HepG2 (cell line): ENCODE measurements around the gene ROBO2. TPM values are rescaled to one million over a fixed set of nuclear protein-coding genes. Genes with fewer than 3 reads are reported as not detected.

Experiments
- ATAC-seq: fragments of 200-7000 bp; cut with Tn5 transposase; 3 replicates; pipeline ENCODE4 v1.9.1; 2020; ENCODE audit warnings: mild to moderate bottlenecking, moderate library complexity
- BruUV-seq: library from RNA; stranded (reverse); fragments of 400-500 nt; replicated peaks from 2 replicates; lab custom pipeline; 2021; lab: Mats Ljungman, UMichigan
- CTCF ChIA-PET: fragments of 300-600 bp; formaldehyde crosslinking; extraction: SDS; loops from one replicate; lab custom pipeline; 2021; ENCODE audit warnings: low total read pairs, inconsistent platforms, low intra/inter-chr PET ratio; lab: Yijun Ruan, JAX
- POLR2A ChIA-PET: fragments of 350-600 bp; sonication (Branson Sonifier 250); formaldehyde crosslinking; loops from one replicate; lab custom pipeline; 2020; ENCODE audit warnings: antibody characterized with exemption, inconsistent platforms; lab: Yijun Ruan, JAX
- DNase-seq: peaks from one replicate; pipeline ENCODE4 v3.0.0-alpha.2; 2015; ENCODE audit warnings: low spot score
- FAIRE-seq: peaks from 3 replicates; lab custom pipeline; 2011; peaks lifted over from hg19 to GRCh38; lab: Jason Lieb, UNC
- H2AFZ ChIP-seq: one replicate; pipeline ENCODE4 v1.6.1; 2011; ENCODE audit warnings: low read length, inconsistent platforms
- H3K27ac ChIP-seq: fragments of 300-600 bp; 3 replicates; pipeline ENCODE4 v1.8.0; 2011; ENCODE audit warnings: mixed run types, mild to moderate bottlenecking, mixed read lengths, low read length, inconsistent platforms; ENCODE audit not compliant: insufficient read depth; ENCODE audit errors: extremely low read length
- H3K27me3 ChIP-seq, 2 experiments: fragments of 200-600 bp in 1 of 2; 2 replicates in 1 of 2; 3 replicates in 1 of 2; pipeline versions ENCODE4 v1.6.0 to v1.8.0; 2011; ENCODE audit warnings: low read length in 2 of 2, mild to moderate bottlenecking in 2 of 2, moderate library complexity in 2 of 2, inconsistent platforms in 1 of 2; ENCODE audit not compliant: insufficient read depth in 2 of 2, control insufficient read depth in 1 of 2
- H3K36me3 ChIP-seq, 2 experiments: fragments of 200-600 bp in 1 of 2; replicated peaks in 1 of 2; 2 replicates in 1 of 2; 3 replicates in 1 of 2; pipeline versions ENCODE4 v1.5.1 to v1.8.0; 2011; ENCODE audit warnings: low read length in 2 of 2, inconsistent platforms in 1 of 2; ENCODE audit not compliant: insufficient read depth in 2 of 2, control insufficient read depth in 1 of 2
- H3K4me1 ChIP-seq: 2 replicates; pipeline ENCODE4 v1.5.1; 2012; ENCODE audit warnings: low read length, inconsistent platforms; ENCODE audit not compliant: insufficient read depth
- H3K4me2 ChIP-seq: 2 replicates; pipeline ENCODE4 v1.6.0; 2011; ENCODE audit warnings: low read depth, low read length, inconsistent platforms
- H3K4me3 ChIP-seq, 3 experiments: fragments of 200-600 bp in 1 of 3; sonication (generic), shearing (Covaris generic) in 1 of 3; replicated peaks in 1 of 3; 2 replicates each; pipeline ENCODE4 v1.5.1; 2011 to 2016; ENCODE audit warnings: low read length in 3 of 3, inconsistent platforms in 2 of 3, low read depth in 2 of 3, mild to moderate bottlenecking in 2 of 3, control low read depth in 1 of 3, mixed read lengths in 1 of 3; ENCODE audit not compliant: insufficient read depth in 1 of 3
- H3K79me2 ChIP-seq: one replicate; pipeline ENCODE4 v1.6.1; 2011; ENCODE audit warnings: low read length, inconsistent platforms; ENCODE audit not compliant: insufficient read depth
- H3K9ac ChIP-seq: 2 replicates; pipeline ENCODE4 v1.6.0; 2011; ENCODE audit warnings: mild to moderate bottlenecking, low read depth, low read length, inconsistent platforms; ENCODE audit not compliant: insufficient read depth
- H3K9me3 ChIP-seq: 2 replicates; pipeline ENCODE4 v1.5.1; 2012; ENCODE audit warnings: mild to moderate bottlenecking, low read length
- H4K20me1 ChIP-seq: 2 replicates; pipeline ENCODE4 v1.6.0; 2011; ENCODE audit warnings: inconsistent platforms, mild to moderate bottlenecking, low read length, moderate library complexity; ENCODE audit not compliant: insufficient read depth
- CREM ChIP-seq, 2 experiments: sonication (generic) in 1 of 2; formaldehyde crosslinking in 1 of 2; IDR thresholded peaks; 2 replicates each; pipeline versions ENCODE4 v1.4.0 to v1.6.1; 2016 to 2020; ENCODE audit warnings: antibody characterized with exemption in 1 of 2, mild to moderate bottlenecking in 1 of 2, missing genetic modification reagents in 1 of 2
- CSRNP2 ChIP-seq: sonication (generic); formaldehyde crosslinking; conservative IDR thresholded peaks from 2 replicates; pipeline ENCODE4 v1.8.0; 2022; ENCODE audit warnings: low read depth, missing genetic modification reagents
- IRF1 ChIP-seq: sonication (generic); formaldehyde crosslinking; IDR thresholded peaks from 2 replicates; pipeline ENCODE4 v1.4.0; 2020; ENCODE audit warnings: low read depth, mild to moderate bottlenecking, missing genetic modification reagents
- KMT2A ChIP-seq: sonication (generic); formaldehyde crosslinking; IDR thresholded peaks from 2 replicates; pipeline ENCODE4 v1.4.0; 2020; ENCODE audit warnings: missing genetic modification reagents
- MAFK ChIP-seq, 2 experiments: IDR thresholded peaks in 1 of 2; conservative IDR thresholded peaks in 1 of 2; 2 replicates each; pipeline ENCODE4 v1.6.1; 2011; ENCODE audit warnings: improper control_type of control experiment in 2 of 2, low read length in 2 of 2
- MLXIP ChIP-seq: sonication (generic); formaldehyde crosslinking; IDR thresholded peaks from 2 replicates; pipeline ENCODE4 v1.9.0; 2021; ENCODE audit warnings: missing genetic modification reagents, borderline replicate concordance
- POGZ ChIP-seq: sonication (generic); formaldehyde crosslinking; IDR thresholded peaks from 2 replicates; pipeline ENCODE4 v1.4.0; 2020; ENCODE audit warnings: mild to moderate bottlenecking, missing genetic modification reagents
- RBM22 ChIP-seq: fragments of 200-400 bp; formaldehyde crosslinking; optimal IDR thresholded peaks from 2 replicates; pipeline ENCODE3; 2017; ENCODE audit warnings: mild to moderate bottlenecking, low read length, moderate library complexity
- RNF219 ChIP-seq: sonication (generic); formaldehyde crosslinking; IDR thresholded peaks from 2 replicates; pipeline ENCODE4 v1.5.0; 2020; ENCODE audit warnings: mild to moderate bottlenecking, missing genetic modification reagents
- SP140L ChIP-seq: sonication (generic); formaldehyde crosslinking; IDR thresholded peaks from 2 replicates; pipeline ENCODE4 v1.4.0; 2020; ENCODE audit warnings: missing genetic modification reagents, borderline replicate concordance
- TEF ChIP-seq: sonication (generic); formaldehyde crosslinking; IDR thresholded peaks from 2 replicates; pipeline ENCODE4 v1.5.0; 2020; ENCODE audit warnings: missing genetic modification reagents
- ZBTB1 ChIP-seq: sonication (generic); formaldehyde crosslinking; IDR thresholded peaks from 2 replicates; pipeline ENCODE4 v1.4.0; 2020; ENCODE audit warnings: missing genetic modification reagents, borderline replicate concordance
- ZNF224 ChIP-seq: sonication (generic); formaldehyde crosslinking; IDR thresholded peaks from 2 replicates; pipeline ENCODE4 v1.5.0; 2020; ENCODE audit warnings: mild to moderate bottlenecking, missing genetic modification reagents
- ZNF639 ChIP-seq: conservative IDR thresholded peaks from 2 replicates; pipeline ENCODE4 v1.6.1; 2018; ENCODE audit warnings: missing genetic modification reagents
- ZNF782 ChIP-seq: sonication (generic); formaldehyde crosslinking; IDR thresholded peaks from 2 replicates; pipeline ENCODE4 v1.4.0; 2020; ENCODE audit warnings: missing genetic modification reagents, mild to moderate bottlenecking, borderline replicate concordance
- WGBS: methylation state at CpG from one replicate; pipeline ENCODE4 v1.1.6; 2017; ENCODE audit warnings: low lambda C conversion rate; 5-methylcytosine and 5-hydroxymethylcytosine counted together
- in situ Hi-C: cut with HindIII; loops from 2 replicates; pipeline ENCODE4 v1.10.0; 2017; ENCODE audit warnings: low pct_unique_long_range_greater_than_20kb; ENCODE audit not compliant: extremely low pct_ligation_motif_present
- intact Hi-C: fragments of 100-400 bp; cut with micrococcal nuclease; formaldehyde crosslinking; loops from one replicate; pipeline ENCODE4 v1.10.0; 2022; ENCODE audit not compliant: unreplicated experiment
- polyA plus RNA-seq, 8 experiments: library from polyadenylated mRNA; depleted of rRNA in 3 of 8; stranded (reverse) in 7 of 8; unstranded in 1 of 8; fragments of >200 nt; fragmentation: Illumina TruSeq in 4 of 8; extraction: Trizol in 4 of 8; gene quantifications; 2 replicates each; pipeline versions ENCODE4 v1.2.1 to v1.2.3, GENCODE V29; 2011 to 2016; ENCODE audit warnings: low read depth in 4 of 8, missing spikeins in 1 of 8, mixed read lengths in 1 of 8; ENCODE audit not compliant: insufficient read depth in 1 of 8
- total RNA-seq, 5 experiments: library from RNA; depleted of rRNA; stranded (reverse); fragments of >200 nt; fragmentation: Illumina TruSeq; extraction: Trizol; gene quantifications; 2 replicates each; pipeline ENCODE4 v1.2.3, GENCODE V29; 2016; ENCODE audit warnings: low read depth in 1 of 5

The ROBO2 gene
- total and polyA plus RNA-seq, 2 of the 13 experiments (the other 11 are each of a cell fraction or from before 2014, with no cell fraction given): not detected

GRCh38 chr3:77660718-77661117 is 620.8 kb downstream of the ROBO2 start:
- peaks cover 7% of the 10 kb centered on the region; the same call in 1 of the 2 replicates for H3K9me3 ChIP-seq
- DNase-seq (no peak), ATAC-seq (no peak), FAIRE-seq (no peak)
- WGBS: 0% methylated on average over 3 of the region's 3 CpGs
- H3K36me3 ChIP-seq: no peaks in the 10 kb centered on the region
- intact Hi-C loops: no loop called here
- H4K20me1 ChIP-seq: no peaks in the 10 kb centered on the region
- no peaks in the 10 kb centered on the region for H3K27me3 ChIP-seq
- TF ChIP-seq CSRNP2: no peak
- no peak for TF ChIP-seq MAFK (conservative IDR thresholded peaks at IDR 0.05 in 1 of 2, IDR thresholded peaks at IDR 0.05 in 1 of 2; ENCODE audit: low read length in 2 of 2)
- no peak for TF ChIP-seq ZNF639 (CRISPR knock-in tag)
- TF ChIP-seq ZBTB1 (CRISPR knock-in tag): no peak
- no peak for TF ChIP-seq MLXIP (CRISPR knock-in tag)
- no peak for TF ChIP-seq ZNF782 (CRISPR knock-in tag)
- no peak for TF ChIP-seq CREM (IDR thresholded peaks at IDR 0.05)
- no peak for TF ChIP-seq CREM (CRISPR knock-in tag; IDR thresholded peaks at IDR 0.05)
- TF ChIP-seq RBM22: no peak
- no peak for TF ChIP-seq SP140L (CRISPR knock-in tag)
- TF ChIP-seq ZNF224 (CRISPR knock-in tag): no peak
- no peak for TF ChIP-seq KMT2A (CRISPR knock-in tag)
- TF ChIP-seq TEF (CRISPR knock-in tag): no peak
- TF ChIP-seq IRF1 (CRISPR knock-in tag): no peak
- TF ChIP-seq POGZ (CRISPR knock-in tag): no peak
- TF ChIP-seq RNF219: no peak
- no peak overlapping the region for H3K4me3 ChIP-seq
- no TSS peak for BruUV-seq
- no peak overlapping the region for H3K27ac ChIP-seq
- POLR2A ChIA-PET: no interaction called here
- CTCF ChIA-PET: no interaction called here
- no peak overlapping the region for H3K9ac ChIP-seq
- in situ Hi-C loops: no loop called here
- no peaks in the 10 kb centered on the region for H3K4me1 ChIP-seq
- H2AFZ ChIP-seq: no peak overlapping the region
- no peak overlapping the region for H3K4me2 ChIP-seq
- no peaks in the 10 kb centered on the region for H3K79me2 ChIP-seq
